MCF 10A (cell line): ENCODE data around the gene TNFRSF4. TPM values are rescaled to one million over a fixed set of nuclear protein-coding genes. Genes with fewer than 3 reads are reported as not detected.

ENCODE experiments used
- BruUV-seq: library from RNA; stranded (reverse); fragments of 400-500 nt; replicated peaks from 2 replicates; lab custom pipeline; 2021; lab: Mats Ljungman, UMichigan
- CTCF ChIA-PET: fragments of 300-600 bp; sonication (Branson Sonifier 250); formaldehyde crosslinking; extraction: SDS; loops from one replicate; lab custom pipeline; 2021; ENCODE audit warnings: antibody characterized with exemption, inconsistent platforms; lab: Yijun Ruan, JAX
- POLR2A ChIA-PET: fragments of 300-600, 350-650 bp; sonication (Branson Sonifier 250); formaldehyde crosslinking; extraction: SDS; loops from one replicate; lab custom pipeline; 2020; ENCODE audit warnings: antibody characterized with exemption, inconsistent platforms; lab: Yijun Ruan, JAX
- DNase-seq: peaks from one replicate; pipeline ENCODE4 v3.0.0-alpha.2; 2018; ENCODE audit not compliant: unreplicated experiment
- H3K27ac Mint-ChIP-seq: one replicate; pipeline ENCODE4 v1.8.0; 2022; ENCODE audit warnings: mild to moderate bottlenecking, low read depth, mixed read lengths; ENCODE audit not compliant: unreplicated experiment
- H3K27me3 Mint-ChIP-seq: one replicate; pipeline ENCODE4 v1.8.0; 2022; ENCODE audit warnings: mixed read lengths; ENCODE audit not compliant: insufficient read depth, unreplicated experiment
- H3K36me3 Mint-ChIP-seq: one replicate; pipeline ENCODE4 v1.8.0; 2022; ENCODE audit warnings: mild to moderate bottlenecking, moderate library complexity, mixed read lengths; ENCODE audit not compliant: insufficient read depth, unreplicated experiment
- H3K4me1 Mint-ChIP-seq: one replicate; pipeline ENCODE4 v1.8.0; 2022; ENCODE audit warnings: mixed read lengths; ENCODE audit not compliant: insufficient read depth, unreplicated experiment
- H3K4me3 Mint-ChIP-seq: one replicate; pipeline ENCODE4 v1.8.0; 2022; ENCODE audit warnings: mild to moderate bottlenecking, moderate library complexity, mixed read lengths; ENCODE audit not compliant: unreplicated experiment
- H3K9me3 Mint-ChIP-seq: one replicate; pipeline ENCODE4 v1.8.0; 2022; ENCODE audit warnings: mixed read lengths; ENCODE audit not compliant: unreplicated experiment
- intact Hi-C: fragments of 100-400 bp; cut with micrococcal nuclease; formaldehyde crosslinking; loops from 2 replicates; pipeline ENCODE4 v1.14.1; 2022
- total RNA-seq: library from RNA; stranded (reverse); gene quantifications from 2 replicates; pipeline ENCODE4 v1.2.3, GENCODE V29; 2022
- TF ChIP-seq, protein P1 (sequence below): fragments of 200-600 bp; IDR thresholded peaks from one replicate; pipeline ENCODE4 v1.8.0; 2022; ENCODE audit warnings: antibody characterized with exemption, mild to moderate bottlenecking; ENCODE audit not compliant: unreplicated experiment

Gene TNFRSF4
- total RNA-seq, 1 experiment from 2014 or later = not detected

DNA sequence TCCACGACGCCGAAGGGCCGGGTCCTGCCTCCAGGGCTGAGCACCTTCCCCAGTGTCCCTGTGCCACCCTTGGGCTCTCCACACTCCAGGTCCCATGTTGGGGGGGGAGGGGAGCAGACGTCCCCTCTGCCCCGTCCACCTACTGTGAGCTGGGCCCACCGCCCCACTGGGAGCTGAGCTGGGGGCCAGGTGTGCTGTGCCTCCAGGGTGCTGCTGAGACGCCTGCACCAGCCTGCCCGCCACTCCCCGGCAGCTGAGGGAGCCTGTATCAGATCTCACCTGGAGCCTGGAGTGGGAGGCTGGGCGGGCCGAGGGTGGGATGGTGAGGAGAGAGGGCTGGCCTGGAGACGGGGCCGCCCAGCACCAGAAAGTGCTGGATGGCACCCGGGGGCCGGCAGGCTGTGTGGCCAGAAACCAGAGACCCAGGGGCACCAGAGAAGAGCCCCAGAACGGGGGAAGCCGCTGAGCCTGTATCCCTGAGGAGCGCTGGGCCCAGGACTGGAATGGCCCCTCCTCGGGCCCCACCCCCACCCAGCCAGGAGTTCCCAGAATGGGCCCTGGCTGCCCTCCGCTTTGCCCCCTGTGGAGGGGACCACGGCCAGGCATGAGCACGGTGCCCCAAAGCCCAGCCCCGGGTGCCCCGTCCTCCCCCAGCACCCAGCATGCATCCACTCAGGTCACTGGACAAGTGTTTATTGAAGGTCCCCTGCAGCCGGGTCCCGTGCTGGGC is 11.0 kb downstream of the TNFRSF4 start:
- intact Hi-C loops = no loop called here
- Mint-ChIP-seq H3K4me1 (peaks cover 3% of the 10 kb centered on the region), H3K9me3 (no peaks in the 10 kb centered on the region), H3K36me3 (peaks cover 5% of the 10 kb centered on the region), H3K27me3 (no peaks in the 10 kb centered on the region), H3K27ac (no peak overlapping the region), H3K4me3 (no peak overlapping the region)
- POLR2A ChIA-PET = no interaction called here
- DNase-seq = no peak
- TF ChIP-seq, protein P1, sequence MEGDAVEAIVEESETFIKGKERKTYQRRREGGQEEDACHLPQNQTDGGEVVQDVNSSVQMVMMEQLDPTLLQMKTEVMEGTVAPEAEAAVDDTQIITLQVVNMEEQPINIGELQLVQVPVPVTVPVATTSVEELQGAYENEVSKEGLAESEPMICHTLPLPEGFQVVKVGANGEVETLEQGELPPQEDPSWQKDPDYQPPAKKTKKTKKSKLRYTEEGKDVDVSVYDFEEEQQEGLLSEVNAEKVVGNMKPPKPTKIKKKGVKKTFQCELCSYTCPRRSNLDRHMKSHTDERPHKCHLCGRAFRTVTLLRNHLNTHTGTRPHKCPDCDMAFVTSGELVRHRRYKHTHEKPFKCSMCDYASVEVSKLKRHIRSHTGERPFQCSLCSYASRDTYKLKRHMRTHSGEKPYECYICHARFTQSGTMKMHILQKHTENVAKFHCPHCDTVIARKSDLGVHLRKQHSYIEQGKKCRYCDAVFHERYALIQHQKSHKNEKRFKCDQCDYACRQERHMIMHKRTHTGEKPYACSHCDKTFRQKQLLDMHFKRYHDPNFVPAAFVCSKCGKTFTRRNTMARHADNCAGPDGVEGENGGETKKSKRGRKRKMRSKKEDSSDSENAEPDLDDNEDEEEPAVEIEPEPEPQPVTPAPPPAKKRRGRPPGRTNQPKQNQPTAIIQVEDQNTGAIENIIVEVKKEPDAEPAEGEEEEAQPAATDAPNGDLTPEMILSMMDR = no peak
- CTCF ChIA-PET = no interaction called here
- no TSS peak for BruUV-seq

DNA sequence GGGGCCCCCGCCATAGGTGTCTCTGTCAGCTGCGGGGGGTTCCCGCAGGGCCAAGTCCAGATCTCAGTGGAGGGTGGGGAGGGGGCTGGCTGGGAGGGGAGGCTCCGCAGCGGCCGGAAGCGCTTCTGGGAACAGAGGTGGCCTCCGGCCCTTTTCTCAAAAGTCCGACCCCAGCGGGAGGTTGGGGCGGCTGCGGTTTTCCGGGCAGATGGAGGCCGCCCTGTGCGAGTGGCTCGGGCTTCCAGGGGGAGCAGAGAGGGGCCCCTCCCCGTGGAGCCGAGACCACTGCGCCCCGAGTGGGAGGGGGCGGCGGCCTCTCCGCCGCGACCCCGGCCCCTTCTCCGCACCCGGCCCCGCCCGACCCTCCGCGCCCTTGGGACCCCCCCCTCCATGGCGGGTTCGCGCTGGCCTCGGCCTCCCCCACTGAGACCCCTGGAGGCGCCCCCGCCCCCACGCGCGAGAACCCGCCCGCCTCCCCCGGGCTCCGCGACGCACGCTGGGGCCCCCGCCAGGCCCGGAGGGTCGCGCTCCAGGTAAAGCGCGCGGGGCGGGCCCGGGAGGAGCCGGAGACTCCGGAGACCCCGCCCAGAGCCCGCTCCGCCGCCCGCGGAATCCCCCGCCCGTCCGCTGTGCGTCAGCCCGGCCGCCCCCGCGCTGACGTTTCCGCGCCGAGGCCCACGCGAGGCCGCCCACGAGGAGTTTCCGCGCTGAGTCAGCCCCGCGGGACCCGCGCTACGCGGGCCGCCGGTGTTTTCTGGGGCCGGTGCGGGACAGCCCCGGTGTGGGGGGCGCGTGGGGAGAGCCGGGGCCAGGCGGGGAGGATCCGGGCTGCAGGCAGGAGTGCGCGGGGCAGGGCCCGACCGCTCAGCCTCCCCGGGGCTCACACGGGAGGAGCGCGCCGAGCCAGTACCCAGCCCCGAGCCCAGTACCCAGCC is 12.8 kb downstream of the TNFRSF4 start:
- ChIA-PET CTCF (interaction anchor here (0.7 kb wide), 1 partner anchor 397 kb away, joined by 3 read pairs; no protein-coding TSS in a partner anchor), POLR2A (no interaction called here)
- H3K4me1 Mint-ChIP-seq = no peaks in the 10 kb centered on the region
- no peak for DNase-seq
- no peak overlapping the region for H3K4me3 Mint-ChIP-seq
- no TSS peak for BruUV-seq
- intact Hi-C loops = no loop called here
- no peaks in the 10 kb centered on the region for H3K27me3 Mint-ChIP-seq
- no peaks in the 10 kb centered on the region for H3K9me3 Mint-ChIP-seq
- no peak overlapping the region for H3K27ac Mint-ChIP-seq
- no peaks in the 10 kb centered on the region for H3K36me3 Mint-ChIP-seq
- TF ChIP-seq, protein P1 = no peak

DNA sequence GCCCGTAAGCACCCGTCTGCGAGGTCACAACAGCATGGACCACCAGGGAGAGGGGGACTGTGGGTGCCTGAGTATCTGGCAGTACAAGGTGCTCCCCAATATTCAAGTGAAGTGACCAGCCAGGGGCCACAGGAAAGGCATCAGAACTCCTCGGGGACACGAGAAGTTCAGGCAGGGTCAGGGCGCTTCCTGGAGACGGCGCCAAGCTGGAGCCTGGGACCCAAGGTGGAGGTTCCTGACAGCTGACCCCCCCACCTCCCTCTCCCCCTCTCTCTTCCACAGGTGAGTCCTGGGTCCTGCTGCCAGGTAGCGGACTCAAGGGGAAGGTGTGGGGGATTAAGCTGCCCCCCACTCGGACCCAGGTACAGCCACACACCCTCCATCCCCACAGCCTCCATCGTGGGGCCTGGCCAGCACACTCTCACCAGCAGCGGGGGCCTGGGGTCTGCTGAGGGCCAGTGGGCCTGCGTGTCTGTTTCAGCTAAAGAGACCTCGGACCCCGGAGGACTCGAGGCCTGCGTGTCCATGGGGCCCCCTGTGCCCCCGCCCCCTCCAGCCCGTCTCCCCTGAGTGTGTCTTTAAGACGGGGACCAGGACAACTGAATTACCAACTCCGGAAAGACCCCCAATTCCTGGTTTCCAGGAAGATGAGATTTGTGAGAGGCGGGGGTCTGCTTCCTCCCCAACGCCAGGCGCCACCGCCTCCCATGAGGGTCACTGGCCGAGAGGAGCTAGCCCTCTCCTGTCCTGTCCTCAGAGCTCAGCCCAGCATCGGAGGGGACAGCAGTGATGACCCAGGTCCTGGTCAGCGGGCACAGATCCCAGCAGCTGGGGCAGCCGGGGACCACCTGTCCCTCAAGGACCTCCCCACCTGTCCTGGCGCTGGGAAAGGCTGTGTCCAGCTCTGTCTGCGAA is 13.7 kb downstream of the TNFRSF4 start:
- no TSS peak for BruUV-seq
- H3K27me3 Mint-ChIP-seq = no peaks in the 10 kb centered on the region
- CTCF ChIA-PET = interaction anchor here (0.7 kb wide), 1 partner anchor 398 kb away, joined by 3 read pairs; no protein-coding TSS in a partner anchor
- no peaks in the 10 kb centered on the region for H3K9me3 Mint-ChIP-seq
- H3K4me1 Mint-ChIP-seq = no peaks in the 10 kb centered on the region
- intact Hi-C loops = no loop called here
- no peaks in the 10 kb centered on the region for H3K36me3 Mint-ChIP-seq
- POLR2A ChIA-PET = no interaction called here
- DNase-seq = no peak
- no peak overlapping the region for H3K27ac Mint-ChIP-seq
- no peak overlapping the region for H3K4me3 Mint-ChIP-seq
- TF ChIP-seq, protein P1 = no peak
